Right renal cortex interstitium (tissue), 3 donors: ENCODE data around the gene KCNE3. TPM values are rescaled to one million over a fixed set of nuclear protein-coding genes. Genes with fewer than 3 reads are reported as not detected.

ENCODE experiments used
- DNase-seq, 3 donors: peaks; one replicate each; pipeline ENCODE4 v3.0.0-alpha.2; 2013; ENCODE audit warnings: low read depth in 3 of 3, low spot score in 2 of 3
- polyA plus RNA-seq, 3 donors: library from polyadenylated mRNA; unstranded; fragments of 120-200 nt; gene quantifications; one replicate each; pipeline ENCODE4 v1.2.1, GENCODE V29; 2013; ENCODE audit not compliant: insufficient read length in 3 of 3

The KCNE3 gene
- polyA plus RNA-seq, 3 donors = 26.6 to 29.3 (median 28.3) TPM

DNA sequence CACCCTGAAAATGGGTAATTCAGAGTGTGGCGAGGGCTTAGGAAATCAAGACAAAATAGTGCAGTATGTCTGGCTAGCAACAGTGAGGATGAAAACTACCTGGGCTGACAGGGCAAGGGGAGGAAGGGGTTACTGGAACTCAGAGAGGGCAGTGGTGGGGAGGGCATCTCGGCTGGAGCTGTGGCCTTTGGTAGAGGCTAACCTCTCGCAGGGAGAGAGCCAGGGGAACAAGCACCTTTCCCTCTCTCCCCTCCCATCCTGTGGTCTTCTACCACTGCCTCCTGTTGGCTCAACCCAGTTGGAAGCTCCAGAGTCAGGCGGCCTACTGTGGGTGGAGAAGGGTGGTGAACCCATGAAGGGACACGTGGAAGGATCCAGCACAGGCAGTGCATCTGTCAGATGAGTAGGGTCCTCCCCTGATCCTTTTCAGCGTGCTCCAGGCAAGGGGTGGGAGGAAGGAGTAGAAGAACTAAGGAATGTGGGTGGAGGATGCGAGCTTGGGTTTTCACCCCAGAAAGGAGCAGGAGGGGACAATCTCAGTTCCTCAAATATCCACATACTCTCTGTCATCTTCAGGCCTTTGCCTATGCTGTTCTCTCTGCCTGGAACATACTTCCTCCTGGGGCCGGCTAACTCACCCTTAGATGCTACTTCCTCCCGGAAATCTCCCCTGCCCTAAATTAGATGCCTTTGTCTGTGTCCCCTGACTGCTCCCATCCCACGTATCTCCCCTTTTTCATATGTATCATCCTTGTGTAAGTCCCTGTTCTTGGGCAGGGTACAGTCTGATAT, 6.2 kb upstream of the KCNE3 start:
- DNase-seq = no peak

DNA sequence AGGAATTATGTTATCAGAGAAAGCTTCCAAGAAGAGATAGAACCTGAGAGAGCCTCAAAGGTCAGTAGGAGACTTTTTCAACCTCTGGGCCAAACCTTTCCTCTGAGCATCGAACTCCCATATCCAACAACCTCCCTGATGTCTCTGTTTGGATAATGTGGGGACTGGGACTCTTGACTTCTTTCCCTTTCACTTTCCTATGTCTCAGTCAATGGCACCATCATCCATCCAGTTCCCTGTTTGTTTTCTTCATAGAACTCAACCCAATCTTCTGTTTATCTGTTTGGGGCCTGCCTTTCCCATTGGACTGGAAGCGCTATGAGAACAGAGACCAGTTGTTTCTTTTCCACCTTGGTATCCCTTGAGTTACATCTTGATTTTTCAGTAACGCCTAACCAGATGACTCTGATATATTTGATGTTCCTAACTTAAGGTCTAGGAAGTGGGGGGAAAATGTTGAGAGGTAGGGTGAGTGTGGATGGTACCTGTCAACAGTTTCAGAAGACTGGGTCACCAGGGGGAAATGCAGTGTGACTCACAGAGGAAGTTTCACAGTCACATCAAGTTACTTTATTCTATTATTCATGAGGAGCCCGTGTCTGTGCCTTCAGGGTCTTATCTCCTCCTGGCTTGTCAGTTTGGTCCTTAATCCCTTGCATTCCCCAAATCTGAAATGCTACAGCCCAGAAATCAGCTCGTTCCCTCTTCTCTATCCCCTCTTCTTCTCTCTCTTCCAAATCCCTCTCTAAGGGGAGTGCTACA, 4.5 kb upstream of the KCNE3 start:
- DNase-seq = no peak

DNA sequence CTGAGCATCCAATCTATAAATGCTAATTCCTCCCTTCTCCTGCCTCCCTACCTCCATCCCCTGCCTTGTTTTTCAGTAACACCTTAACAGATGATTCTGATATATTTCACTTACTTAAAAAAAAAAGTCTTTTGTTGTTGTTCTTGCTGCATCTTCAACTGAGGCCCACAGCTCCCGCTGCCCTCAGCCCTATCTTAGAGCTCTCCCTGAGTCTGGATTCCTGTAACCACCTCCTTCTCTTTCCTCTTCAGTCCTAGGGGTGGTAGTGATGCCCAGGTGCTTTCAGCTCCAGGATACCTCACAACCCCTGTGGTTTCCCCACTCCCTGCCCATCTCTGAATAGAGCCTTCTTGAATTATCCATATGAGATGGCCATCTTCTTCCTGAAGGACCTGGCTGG, 3.7 kb upstream of the KCNE3 start:
- no peak for DNase-seq

DNA sequence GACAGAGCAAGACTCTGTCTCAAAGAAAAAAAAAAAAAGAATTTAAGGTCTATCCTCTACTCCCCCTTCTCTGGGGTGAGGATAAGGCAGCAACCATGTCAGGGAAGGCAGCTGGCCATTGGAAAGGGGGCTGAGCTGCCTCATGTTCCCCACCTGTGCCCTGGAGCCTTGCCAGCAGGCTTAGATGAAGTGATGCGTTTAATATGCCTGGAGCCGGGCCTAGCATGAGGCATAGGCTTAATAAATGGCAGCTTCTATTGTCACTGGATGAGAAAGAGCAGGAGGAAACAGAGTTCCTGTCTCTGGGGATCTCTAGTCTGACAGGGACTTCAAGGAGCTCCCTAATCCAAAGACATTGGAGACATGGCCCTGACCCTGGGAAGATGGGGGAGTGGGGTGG, 3.2 kb upstream of the KCNE3 start:
- DNase-seq = no peak

DNA sequence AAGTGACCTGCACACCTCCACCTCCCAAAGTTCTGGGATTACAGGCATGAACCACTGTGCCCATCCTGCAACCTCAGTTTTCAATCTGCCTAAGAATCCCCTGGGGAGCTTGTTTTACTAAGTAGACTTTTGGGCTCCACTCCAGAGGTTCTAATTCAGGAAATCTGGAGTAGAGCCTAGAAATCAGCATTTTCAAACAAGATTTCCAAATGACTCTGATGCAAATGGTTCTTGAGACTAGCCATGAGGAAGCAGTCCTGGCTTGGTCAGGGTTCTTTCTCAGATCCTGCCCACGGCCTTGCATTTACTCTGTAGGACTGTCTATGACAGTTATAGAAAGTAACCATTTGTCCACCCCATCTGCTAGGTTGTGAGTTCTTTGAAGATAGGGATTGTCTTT, 1.6 kb upstream of the KCNE3 start:
- DNase-seq = no peak

DNA sequence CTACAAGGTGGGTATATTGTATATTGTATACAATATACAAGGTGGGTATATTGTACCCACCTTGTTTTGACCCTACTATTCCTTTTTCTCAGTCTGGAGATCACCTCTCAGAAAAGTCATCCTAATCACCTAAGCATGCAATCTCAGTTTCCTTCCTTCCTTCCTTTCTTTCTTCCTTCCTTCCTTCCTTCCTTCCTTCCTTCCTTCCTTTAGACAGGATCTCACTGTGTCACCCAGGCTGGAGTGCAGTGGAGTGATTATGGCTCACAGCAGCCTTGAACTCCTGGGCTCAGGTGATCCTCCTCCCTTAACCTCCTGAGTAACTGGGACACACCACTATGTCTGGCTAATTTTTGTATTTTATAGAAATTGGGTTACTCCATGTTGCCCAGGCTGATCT, 1.2 kb upstream of the KCNE3 start:
- no peak for DNase-seq

DNA sequence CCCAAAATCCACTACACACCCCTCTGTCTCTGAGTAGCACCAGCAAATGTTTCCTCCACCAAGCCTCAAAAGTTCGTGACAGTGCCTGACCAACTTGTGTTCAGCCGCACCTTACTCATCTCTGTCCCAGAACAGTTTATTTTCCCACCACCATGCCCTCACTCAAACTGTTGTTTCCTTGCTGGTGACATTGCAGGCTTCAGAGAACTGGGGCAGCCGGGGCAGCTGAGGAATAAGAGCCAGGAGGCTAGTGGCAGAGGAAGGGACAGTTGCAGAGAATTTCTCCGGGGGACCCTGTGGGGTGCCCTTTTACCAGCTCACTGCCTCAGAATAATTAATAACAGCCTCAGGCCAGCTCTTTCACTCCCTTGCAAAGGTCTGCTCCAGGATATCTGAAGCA, 709 bp upstream of the KCNE3 start:
- no peak for DNase-seq

DNA sequence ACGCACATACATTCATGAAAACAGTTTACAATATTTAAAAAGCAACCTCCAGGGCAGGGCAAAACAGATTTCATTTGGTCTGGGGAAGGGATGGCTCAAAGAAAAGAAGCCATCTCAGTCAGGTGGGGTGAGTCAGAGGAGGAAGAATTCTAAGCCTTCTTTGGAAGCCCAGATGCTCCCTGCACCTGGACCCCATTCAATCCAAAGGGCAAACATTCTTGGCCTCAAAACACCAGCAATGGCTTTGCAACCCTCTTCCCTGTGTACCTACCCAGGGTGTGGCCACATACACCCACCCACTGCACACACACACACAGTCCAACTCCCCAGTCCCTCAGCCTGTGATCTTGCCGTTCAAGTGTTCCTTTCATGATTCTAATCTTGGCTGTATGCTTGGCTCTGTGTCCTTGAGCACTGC, 2.0 kb downstream of the KCNE3 start:
- no peak for DNase-seq

DNA sequence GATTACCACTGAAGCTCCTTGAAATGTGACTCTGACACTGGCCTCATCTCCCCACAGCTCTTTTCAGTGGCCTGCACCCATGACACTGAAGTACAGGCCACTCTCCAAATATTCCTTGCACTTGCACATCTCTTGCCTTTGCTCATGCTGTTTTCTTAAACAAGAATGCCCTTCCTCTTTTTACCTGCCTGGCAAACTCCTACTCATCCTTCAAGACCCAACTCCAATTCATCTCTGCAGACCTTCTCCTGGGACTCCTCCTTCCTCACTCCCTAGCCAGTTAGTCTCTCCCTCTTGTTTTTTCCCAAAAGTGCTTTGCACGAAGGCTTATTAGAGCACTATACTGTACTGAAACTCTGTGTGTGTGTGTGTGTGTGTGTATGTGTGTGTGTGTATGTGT, 2.6 kb downstream of the KCNE3 start:
- DNase-seq = no peak

DNA sequence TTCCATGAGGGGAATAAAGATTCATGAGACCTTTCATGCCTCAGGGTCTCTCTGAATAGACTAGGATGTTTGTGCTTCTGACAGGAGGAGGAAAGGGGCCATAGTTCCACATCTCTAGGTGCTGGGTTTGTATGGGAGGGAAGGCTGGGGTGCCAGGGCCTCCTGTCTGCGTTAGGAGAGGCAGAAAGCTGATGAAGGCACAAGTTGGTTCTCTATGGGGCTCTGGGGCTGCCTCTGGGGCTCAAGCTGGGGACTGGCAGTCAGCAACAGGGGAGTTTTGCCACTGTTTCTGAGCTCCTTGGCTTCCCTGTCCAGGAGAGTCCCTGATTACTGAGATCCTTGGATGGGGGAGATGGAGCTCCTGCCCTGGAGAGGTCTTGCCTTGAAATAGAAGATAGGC, 4.1 kb downstream of the KCNE3 start:
- DNase-seq = no peak

DNA sequence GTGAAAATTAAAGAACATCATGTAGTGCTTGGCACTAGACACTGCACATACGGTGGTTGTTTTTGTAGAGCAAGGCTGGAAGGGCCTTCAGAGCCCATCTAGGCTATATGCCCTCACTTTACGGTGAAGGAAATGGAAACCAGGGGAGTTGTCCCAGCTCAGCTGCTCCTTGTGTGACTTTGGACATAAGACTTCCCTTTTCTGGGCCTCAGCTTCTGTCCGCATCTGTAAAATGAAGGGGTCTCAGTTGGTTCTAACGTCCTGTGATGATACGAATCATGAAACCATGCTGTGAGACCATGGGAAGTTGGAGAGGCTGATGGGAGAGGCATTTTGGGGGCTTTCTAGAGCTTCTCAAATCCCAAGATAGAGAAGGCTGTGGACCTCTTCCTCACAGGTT, 4.7 kb downstream of the KCNE3 start:
- no peak for DNase-seq

DNA sequence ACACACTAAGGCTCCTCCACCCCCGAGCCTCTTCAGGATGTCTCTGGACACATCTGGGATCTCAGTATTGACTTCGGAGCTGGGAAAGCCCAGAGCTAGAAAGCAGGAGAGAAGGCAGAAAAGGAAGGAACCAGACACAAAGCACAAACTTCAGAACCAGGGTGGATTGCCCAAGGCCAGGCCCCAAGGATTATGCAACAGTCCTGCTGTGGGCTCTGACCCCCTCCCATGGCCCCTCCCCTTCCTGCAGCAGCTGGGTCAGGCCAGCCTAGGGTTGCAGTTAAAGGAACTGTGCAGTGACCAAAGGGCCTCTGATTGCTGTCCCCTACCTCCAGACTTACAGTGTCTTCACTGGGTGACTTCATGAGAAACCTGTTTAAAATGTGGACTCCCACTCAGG, 5.3 kb downstream of the KCNE3 start:
- DNase-seq = no peak

DNA sequence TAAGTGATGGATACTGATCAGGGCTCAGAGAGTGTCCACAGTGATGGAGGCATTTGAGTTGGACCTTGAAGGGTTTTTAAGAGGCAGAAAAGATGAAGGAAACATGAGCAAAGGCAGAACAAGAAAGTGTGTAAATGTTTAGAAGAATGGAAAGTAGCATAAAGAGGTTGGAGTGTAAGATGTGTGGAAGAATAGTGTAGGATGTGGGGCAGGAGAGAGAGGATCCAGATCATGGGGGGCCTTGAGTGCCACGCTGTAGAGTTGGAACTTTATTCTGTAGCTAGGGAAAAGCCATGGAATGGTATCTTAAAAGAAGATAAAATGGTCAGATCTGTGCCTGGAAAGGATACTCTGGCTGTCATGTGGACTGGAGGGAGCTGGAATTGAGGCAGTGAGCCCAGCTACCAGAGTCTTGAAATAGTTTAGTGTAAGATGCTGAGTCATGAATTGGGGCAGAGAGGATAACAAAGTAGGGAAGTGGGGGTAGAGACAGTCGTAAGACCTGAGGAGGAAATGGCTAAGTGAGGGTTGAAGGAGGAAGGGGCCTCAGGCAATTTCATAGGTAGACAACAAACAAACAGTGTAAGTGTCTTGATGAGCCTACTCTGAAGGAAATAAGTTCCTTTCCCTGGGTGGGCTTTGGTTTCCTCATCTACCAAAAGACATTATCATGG, 6.7 kb downstream of the KCNE3 start:
- DNase-seq = no peak

DNA sequence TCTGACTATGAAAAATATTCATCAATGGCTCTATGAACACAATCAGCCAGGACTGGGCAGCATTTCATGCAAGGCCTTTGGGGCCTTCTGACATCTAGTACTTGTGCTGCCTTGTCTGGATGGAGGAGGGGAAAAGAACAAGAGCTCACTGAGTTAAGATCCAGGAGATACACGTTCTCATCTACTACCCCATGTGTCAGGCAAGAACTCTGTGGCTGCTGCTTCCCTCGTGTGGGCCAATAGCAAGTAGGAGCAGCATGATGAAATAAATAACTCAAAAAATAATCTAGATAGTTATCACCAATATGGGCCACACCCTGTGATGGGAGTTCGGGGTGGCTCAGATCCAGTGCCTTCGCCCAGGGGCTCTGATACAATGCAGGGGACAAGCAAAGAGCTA, 7.3 kb downstream of the KCNE3 start:
- no peak for DNase-seq

DNA sequence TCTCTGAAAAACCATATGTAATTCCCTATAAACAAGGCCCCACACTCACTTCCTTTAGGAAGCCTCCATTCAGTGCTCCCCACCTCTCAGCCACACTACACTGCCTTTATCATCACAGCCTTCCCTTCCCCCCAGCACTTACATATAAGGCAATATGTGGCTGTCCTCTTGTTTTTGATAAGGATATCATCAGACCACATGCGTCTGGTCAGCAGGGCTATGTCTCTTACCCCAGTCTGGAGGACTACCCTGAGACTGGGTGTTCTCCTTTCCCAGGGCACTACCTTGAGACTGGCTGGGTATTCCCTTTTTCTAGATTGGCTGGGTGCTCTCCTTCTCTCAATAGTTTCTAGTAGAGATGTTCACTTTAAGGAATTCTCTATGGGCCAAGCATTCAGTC, 7.8 kb downstream of the KCNE3 start:
- DNase-seq = no peak

DNA sequence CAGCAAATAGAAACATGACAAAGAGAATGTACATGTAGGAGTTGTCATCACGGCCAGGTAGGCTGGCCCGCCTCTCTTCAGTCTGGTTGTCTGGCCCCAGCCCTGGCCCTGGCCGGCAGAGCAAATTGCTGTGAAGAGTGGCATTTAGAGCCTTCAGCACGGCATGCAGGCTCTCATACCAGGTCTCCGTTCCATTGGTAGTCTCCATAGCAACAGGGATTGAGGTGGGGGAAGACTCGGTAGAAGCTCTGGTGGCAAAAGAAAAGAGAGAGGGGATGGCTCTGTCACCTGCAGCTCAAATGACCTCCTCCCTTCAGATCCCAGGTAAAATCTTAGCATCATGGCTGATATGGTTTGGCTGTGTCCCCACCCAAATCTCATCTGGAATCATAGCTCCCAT, 10.0 kb downstream of the KCNE3 start:
- no peak for DNase-seq

DNA sequence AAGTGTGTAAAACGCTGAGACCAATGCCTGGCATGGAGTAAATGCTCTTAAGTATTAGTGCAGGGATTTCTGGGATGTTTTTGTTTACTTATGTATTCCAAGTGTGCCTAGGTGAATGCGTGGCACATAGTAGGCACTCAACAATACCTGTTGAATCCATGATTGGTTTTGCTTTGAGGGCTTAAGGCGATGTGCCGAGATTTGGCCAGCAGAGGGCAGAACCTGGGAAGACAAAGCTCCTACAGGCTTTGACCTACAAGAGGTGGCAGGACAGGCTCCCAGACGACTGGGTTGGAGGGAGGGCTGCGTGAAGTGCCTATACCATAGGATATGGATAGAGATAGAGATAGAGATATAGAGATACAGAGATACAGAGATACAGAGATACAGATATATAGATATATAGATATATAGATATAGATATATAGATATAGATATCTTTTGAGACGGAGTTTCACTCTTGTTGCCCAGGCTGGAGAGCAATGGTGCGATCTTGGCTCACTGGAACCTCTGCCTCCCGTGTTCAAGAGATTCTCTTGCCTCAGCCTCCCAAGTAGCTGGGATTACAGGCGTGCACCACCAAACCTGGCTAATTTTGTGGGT, 13.9 kb downstream of the KCNE3 start:
- peak in 1 of 3 donors; percentile 40 for DNase-seq

DNA sequence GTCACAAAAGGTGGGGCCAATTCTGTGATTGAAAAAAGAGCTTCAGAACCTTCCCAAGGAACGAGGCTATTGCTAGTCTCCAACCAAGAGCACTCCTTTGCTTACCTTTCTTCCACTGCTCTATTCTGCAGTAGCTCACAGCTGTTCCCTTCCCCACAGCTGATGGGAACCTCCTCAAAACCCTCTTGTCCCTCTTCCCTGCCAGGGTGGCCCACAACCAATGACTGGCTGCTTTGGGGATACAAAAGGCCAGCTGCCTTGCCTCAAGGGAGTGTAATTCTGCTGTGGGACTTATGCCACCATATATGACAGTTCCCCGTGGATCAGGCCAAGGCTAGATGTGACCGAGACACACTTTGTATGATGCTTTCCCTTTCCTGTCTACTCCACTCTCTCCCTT, 15.0 kb downstream of the KCNE3 start:
- DNase-seq = no peak

DNA sequence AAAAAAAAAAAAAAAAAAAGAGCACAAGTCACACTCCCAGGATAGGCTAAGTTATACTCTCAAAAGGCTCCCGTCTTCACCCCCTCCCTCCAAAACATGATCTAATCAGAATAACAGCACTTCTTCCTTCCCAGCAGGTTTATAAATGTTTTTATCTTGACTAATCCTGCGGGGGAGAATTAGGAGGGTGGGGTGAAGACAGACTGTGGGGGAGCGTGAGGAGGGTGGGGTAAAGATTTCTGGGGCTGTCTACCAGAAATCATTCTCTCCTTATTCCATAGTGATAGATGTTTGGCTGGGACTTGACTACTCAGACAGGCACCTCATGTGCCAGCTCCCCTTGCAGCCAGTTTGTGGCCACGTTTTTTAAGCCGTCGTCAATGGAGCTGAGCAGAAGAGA, 17.0 kb downstream of the KCNE3 start:
- DNase-seq = no peak

DNA sequence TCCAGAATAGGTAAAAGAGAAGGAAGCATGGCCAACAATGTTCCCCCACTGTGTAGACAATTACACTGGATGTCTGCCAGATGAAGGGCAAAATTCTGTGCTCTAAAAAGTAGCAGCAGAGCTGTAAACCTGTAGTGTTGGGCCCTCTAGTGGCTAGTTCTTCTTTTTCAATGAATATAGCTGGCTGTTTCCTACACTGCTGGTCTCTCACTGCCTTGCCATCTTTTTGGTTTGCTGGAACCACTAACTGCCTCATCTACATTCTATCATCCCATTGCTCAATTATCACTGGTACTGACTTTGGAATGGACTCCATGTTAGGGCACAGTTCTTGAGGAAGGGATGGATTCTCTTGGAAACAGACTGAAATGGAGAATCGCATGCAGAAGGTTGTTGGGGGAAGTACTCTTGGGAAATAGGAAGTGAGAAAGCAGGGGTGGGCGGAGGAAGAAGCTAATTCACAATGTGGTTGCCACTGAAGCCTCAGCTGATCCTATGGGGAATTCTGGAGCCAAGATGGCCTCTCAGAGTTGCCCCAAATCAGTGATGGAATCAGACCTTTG, 17.9 kb downstream of the KCNE3 start:
- DNase-seq = peak; percentile 51 to 62 (median 61)

DNA sequence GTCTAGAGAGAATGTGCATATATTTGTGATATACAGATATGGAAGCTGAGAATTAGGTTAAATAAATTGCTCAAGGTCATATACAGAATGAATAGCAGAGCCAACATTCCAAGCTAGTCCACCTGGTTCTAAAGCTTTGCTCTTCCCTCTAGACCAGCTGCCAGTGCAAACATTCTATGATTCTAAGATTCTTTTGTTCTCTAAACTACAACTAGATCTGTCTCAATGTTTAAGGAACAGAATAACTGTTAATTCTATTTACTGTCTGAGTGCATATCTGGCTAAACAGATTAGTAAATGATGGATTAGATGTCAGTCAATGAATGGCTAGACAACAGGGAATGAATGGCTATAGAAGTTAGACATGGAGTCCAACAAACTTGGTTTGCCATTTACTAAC, 19.6 kb downstream of the KCNE3 start:
- no peak for DNase-seq
